Activated CD4-positive, alpha-beta T cell treated with anti-CD3 and anti-CD28 coated beads for 36 hours (primary cell): ENCODE measurements around the gene TXNRD1. TPM values are rescaled to one million over a fixed set of nuclear protein-coding genes. Genes with fewer than 3 reads are reported as not detected.

Experiments used
- ATAC-seq: fragments of 200-7000 bp; cut with Tn5 transposase; one replicate; pipeline ENCODE4 v1.10.0; 2021; ENCODE audit warnings: mild to moderate bottlenecking, moderate library complexity
- CTCF ChIA-PET: fragments of 350-600 bp; sonication (Branson Sonifier 250); formaldehyde crosslinking; loops from one replicate; lab custom pipeline; 2021; ENCODE audit warnings: antibody characterized with exemption; lab: Charles Lee
- POLR2A ChIA-PET: fragments of 350-600 bp; sonication (Branson Sonifier 250); formaldehyde crosslinking; loops from one replicate; lab custom pipeline; 2021; ENCODE audit warnings: antibody characterized with exemption, inconsistent platforms; lab: Charles Lee
- DNase-seq: peaks from one replicate; pipeline ENCODE4 v3.0.0-alpha.2; 2020
- H3K27ac Mint-ChIP-seq: one replicate; pipeline ENCODE4 v1.8.0; 2021; ENCODE audit warnings: mixed read lengths
- H3K27me3 Mint-ChIP-seq: one replicate; pipeline ENCODE4 v1.8.0; 2021; ENCODE audit warnings: mixed read lengths
- H3K36me3 Mint-ChIP-seq: one replicate; pipeline ENCODE4 v1.8.0; 2021; ENCODE audit warnings: low read depth, mixed read lengths
- H3K4me1 Mint-ChIP-seq: one replicate; pipeline ENCODE4 v1.8.0; 2021; ENCODE audit warnings: mixed read lengths
- H3K4me3 Mint-ChIP-seq: one replicate; pipeline ENCODE4 v1.8.0; 2021; ENCODE audit warnings: mild to moderate bottlenecking, moderate library complexity, mixed read lengths
- H3K9me3 Mint-ChIP-seq: one replicate; pipeline ENCODE4 v1.8.0; 2021; ENCODE audit warnings: low read depth, mixed read lengths
- intact Hi-C, 2 experiments: fragments of 100-400 bp; cut with DNase I in 1 of 2; cut with micrococcal nuclease in 1 of 2; formaldehyde crosslinking; loops; one replicate each; pipeline versions ENCODE4 v1.14.2 to v1.15.1; 2022 to 2024; cut with DNase I, micrococcal nuclease
- total RNA-seq, 2 experiments: library from RNA; stranded (reverse); gene quantifications; one replicate each; pipeline ENCODE4 v1.2.3, GENCODE V29; 2021

TXNRD1 gene
- total RNA-seq, 2 experiments from 2014 or later: 66.7 to 88.0 TPM

DNA sequence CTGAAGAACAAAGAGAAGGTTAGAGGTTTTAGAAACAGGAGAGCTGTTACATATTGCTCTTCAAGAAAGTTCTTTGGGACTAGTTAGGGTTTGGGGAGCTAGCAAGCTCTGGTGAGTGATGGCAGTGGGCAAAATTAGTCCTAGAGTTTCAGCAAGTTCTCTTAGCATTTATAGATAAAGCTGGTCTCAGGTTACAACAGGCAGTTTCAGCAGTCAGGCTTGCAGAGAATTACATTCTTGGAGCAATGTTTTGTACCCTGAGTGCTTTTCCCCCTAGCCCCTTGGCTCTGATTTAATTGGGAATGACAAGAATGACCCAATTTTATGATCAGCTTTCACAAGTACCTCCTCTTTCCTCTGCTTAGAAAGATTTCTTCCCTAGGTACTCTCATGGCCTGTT, 66.5 kb downstream of the TXNRD1 start:
- Mint-ChIP-seq H3K36me3 (peaks cover 2% of the 10 kb centered on the region), H3K27me3 (peaks cover 6% of the 10 kb centered on the region), H3K27ac (no peak overlapping the region), H3K4me3 (no peak overlapping the region), H3K4me1 (peaks cover 17% of the 10 kb centered on the region), H3K9me3 (no peaks in the 10 kb centered on the region)
- ATAC-seq (no peak), DNase-seq (no peak)
- intact Hi-C loops: loop anchor here in 1 of 2 experiments (10.0 kb wide), 2 partner anchors 217 to 357 kb away; partner anchors contain the start of gene HCFC2
- CTCF ChIA-PET: no interaction called here
- POLR2A ChIA-PET: no interaction called here

DNA sequence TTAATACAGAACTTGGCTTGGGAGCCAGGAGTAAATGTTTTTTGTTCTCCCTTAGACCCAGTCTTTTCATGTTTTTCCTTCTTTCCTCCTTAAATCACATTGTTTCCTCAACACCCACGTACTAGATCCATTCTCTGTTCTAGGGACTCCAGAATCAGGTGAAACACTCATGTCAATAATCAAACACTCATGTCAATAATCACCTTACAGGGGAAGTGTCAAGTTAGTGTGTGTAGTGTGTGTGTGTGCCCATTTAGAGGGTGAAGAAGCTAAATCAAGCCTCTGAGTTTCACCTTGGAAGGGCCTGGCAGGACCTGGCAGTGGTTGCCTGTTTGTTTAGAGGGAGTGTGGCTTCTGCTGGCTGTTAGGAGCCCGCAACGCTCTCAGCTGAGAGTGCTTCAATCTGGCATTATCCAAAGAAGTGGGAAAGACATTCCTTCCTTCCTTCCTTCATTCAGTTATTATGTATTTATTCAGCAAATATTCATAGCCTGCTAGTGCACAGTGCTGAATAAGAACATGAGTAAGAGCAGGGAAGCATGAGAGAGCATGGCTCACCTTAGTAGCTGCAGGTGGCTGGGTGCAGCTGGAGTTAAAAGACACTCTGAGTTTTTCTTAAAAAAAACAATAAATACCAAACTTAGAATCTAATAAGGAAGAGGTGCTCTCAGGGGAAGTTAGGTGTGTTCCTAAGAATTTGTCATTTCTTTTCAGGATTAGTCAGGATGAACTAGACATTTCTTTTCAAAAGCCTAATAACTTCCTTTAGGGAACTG, 70.3 kb downstream of the TXNRD1 start:
- Mint-ChIP-seq H3K9me3 (no peaks in the 10 kb centered on the region), H3K36me3 (peaks cover 22% of the 10 kb centered on the region), H3K27ac (peak overlapping the region; percentile 97), H3K27me3 (peaks cover 5% of the 10 kb centered on the region), H3K4me3 (peak overlapping the region; percentile 95), H3K4me1 (peaks cover 14% of the 10 kb centered on the region)
- peak; percentile 34 for DNase-seq
- peak; percentile 9 for ATAC-seq
- ChIA-PET POLR2A (interaction anchor here (0.6 to 3.3 kb wide), 6 partner anchors 16 to 947 kb away, joined by 3 to 12 read pairs (median 8); partner anchors contain the start of genes EID3 and NFYB), CTCF (interaction anchor here (0.7 to 5.3 kb wide), 7 partner anchors 13 to 1823 kb away, joined by 3 to 32 read pairs (median 5); partner anchors contain the start of genes EID3 and TXNRD1)
- intact Hi-C loops: loop anchor here (1.0 to 10.0 kb wide), 11 partner anchors 66 to 1046 kb away; partner anchors contain the start of genes HCFC2 (in 2 of the 2), C12orf75 (in 1 of the 2), NFYB (in 1 of the 2) and NT5DC3 (in 1 of the 2)

DNA sequence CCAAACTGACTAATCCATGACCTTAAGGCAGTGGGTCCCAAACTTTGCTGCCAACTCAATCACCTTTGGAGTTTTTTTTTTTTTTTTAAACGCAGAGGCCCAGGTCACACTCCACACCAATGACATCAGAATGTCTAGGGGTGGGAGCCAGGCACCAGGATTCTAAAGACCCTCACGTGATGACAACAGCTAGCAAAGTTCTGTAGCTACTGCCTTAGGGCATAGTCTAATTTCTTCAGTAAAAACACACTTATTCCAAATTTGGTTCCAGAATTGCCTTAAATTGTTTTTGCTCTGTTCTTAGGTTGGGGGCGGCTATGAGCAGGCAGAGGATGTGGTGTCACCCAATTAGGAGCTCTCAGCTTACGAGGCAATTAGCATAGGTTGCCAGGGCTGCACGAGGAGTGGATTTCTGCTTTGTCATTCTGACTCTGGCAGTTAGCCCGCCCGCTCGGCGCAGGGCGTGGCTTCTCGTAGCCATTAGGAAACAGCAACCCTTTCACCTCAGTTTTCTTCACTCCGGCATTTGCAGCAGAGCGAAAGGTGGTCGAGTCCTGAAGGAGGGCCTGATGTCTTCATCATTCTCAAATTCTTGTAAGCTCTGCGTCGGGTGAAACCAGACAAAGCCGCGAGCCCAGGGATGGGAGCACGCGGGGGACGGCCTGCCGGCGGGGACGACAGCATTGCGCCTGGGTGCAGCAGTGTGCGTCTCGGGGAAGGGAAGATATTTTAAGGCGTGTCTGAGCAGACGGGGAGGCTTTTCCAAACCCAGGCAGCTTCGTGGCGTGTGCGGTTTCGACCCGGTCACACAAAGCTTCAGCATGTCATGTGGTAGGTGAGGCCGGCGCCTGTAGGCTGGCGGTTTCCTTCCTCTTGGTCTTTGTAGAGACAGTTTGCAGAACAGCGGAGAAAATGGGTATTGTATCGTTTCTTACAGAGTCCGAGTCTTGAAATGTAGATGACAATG, 71.2 kb downstream of the TXNRD1 start:
- Mint-ChIP-seq H3K4me3 (peak overlapping the region; percentile 95), H3K27ac (peak overlapping the region; percentile 97), H3K36me3 (peaks cover 25% of the 10 kb centered on the region), H3K27me3 (no peaks in the 10 kb centered on the region), H3K9me3 (no peaks in the 10 kb centered on the region), H3K4me1 (peaks cover 12% of the 10 kb centered on the region)
- CTCF ChIA-PET: interaction anchor here (1.0 to 5.3 kb wide), 10 partner anchors 10 to 821 kb away, joined by 3 to 32 read pairs (median 6); partner anchors contain the start of genes EID3 and TXNRD1
- DNase-seq: peak; percentile 95
- POLR2A ChIA-PET: interaction anchor here (0.6 to 3.3 kb wide), 11 partner anchors 15 to 946 kb away, joined by 3 to 12 read pairs (median 5); partner anchors contain the start of genes EID3 and NFYB
- intact Hi-C loops: loop anchor here (1.0 to 10.0 kb wide), 11 partner anchors 66 to 1046 kb away; partner anchors contain the start of genes HCFC2 (in 2 of the 2), NFYB (in 2 of the 2), C12orf75 (in 1 of the 2) and NT5DC3 (in 1 of the 2)
- ATAC-seq: peak; percentile 84

DNA sequence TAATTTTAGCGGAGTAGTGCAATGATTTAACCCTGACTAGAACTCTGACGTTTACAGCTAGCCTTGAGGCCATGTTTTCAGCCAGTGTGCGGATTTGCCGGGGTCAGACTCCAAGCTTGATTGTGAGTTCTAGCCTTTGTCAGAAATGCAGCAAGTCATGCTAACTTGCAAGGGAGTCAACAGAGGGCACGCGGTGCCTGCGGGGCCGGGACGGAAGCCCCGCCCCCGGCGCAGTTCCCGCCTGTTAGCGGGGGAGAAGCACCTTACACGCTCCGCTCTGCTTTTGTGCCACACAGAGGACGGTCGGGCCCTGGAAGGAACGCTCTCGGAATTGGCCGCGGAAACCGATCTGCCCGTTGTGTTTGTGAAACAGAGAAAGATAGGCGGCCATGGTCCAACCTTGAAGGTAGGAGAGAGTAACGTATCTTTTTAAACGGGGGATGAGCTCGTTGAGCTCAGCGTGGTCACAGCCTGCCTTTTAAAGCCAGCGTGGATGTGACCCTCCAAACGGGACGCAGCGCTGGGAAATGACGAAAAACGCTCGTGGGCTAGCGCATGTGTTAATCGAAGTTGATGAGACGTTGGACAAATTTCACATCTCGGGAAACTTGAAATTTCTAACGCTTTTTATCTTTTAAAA, 73.2 kb downstream of the TXNRD1 start:
- no peaks in the 10 kb centered on the region for H3K9me3 Mint-ChIP-seq
- peaks cover 44% of the 10 kb centered on the region for H3K36me3 Mint-ChIP-seq
- ATAC-seq: peak; percentile 76
- intact Hi-C loops: loop anchor here (1.0 to 10.0 kb wide), 13 partner anchors 15 to 1044 kb away; partner anchors contain the start of genes EID3 (in 2 of the 2), HCFC2 (in 2 of the 2), TXNRD1 (in 2 of the 2) and WASHC4 (in 2 of the 2)
- ChIA-PET POLR2A (interaction anchor here (1.5 to 2.6 kb wide), 2 partner anchors 15 to 66 kb away, joined by 5 to 14 read pairs; partner anchors contain the start of gene EID3), CTCF (interaction anchor here (0.5 to 5.3 kb wide), 11 partner anchors 8 to 151 kb away, joined by 3 to 32 read pairs (median 5); partner anchors contain the start of genes EID3, NFYB and TXNRD1)
- H3K4me1 Mint-ChIP-seq: peaks cover 20% of the 10 kb centered on the region
- H3K4me3 Mint-ChIP-seq: peak overlapping the region; percentile 95
- peak; percentile 92 for DNase-seq
- H3K27ac Mint-ChIP-seq: peak overlapping the region; percentile 97
- H3K27me3 Mint-ChIP-seq: no peaks in the 10 kb centered on the region

DNA sequence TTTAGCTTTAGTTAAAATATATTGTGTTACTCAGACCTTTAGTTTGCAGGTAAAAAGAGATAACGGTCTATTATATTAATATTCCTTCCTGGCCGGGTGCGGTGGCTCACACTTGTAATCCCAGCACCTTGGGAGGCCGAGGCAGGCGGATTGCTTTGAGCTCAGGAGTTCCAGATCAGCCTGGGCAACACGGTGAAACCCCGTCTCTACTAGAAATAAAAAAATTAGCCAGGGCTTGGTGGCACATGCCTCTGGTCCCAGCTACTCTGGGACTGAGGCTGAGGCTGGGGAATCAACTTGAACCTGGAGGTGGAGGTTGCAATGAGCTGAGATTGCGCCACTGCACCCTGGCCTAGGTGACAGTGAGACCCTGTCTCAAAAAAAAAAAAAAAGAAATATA, 74.7 kb downstream of the TXNRD1 start:
- ATAC-seq: no peak
- no peak for DNase-seq
- H3K4me1 Mint-ChIP-seq: peaks cover 22% of the 10 kb centered on the region
- no peak overlapping the region for H3K4me3 Mint-ChIP-seq
- peaks cover 55% of the 10 kb centered on the region for H3K36me3 Mint-ChIP-seq
- POLR2A ChIA-PET: interaction anchor here (1.0 to 2.6 kb wide), 2 partner anchors 10 to 13 kb away, joined by 3 to 14 read pairs; partner anchors contain the start of gene EID3
- CTCF ChIA-PET: interaction anchor here (3.1 to 5.3 kb wide), 3 partner anchors 11 to 73 kb away, joined by 10 to 32 read pairs (median 11); partner anchors contain the start of genes EID3 and TXNRD1
- H3K27me3 Mint-ChIP-seq: no peaks in the 10 kb centered on the region
- no peak overlapping the region for H3K27ac Mint-ChIP-seq
- H3K9me3 Mint-ChIP-seq: no peaks in the 10 kb centered on the region
- intact Hi-C loops: no loop called here

DNA sequence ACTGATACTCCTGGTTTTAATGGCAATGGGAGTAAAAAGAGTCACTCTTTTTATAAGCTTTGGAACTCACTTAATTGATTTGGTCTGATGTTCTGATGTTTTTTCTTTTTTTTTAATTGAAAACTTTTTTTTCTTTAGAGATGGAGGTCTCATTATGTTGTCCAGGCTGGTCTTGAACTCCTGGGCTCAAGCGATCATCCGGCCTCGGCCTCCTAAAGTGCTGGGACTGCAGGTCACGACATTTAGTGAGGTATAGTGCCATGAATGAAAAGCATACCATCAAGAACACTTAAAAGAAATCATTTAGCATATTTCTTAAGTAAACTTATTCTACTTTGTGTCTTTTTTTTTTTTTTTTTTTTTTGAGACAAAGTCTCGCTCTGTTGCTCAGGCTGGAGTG, 75.3 kb downstream of the TXNRD1 start:
- ATAC-seq: no peak
- no peaks in the 10 kb centered on the region for H3K9me3 Mint-ChIP-seq
- no peak overlapping the region for H3K27ac Mint-ChIP-seq
- POLR2A ChIA-PET: interaction anchor here (1.0 kb wide), 1 partner anchor 9 kb away, joined by 3 read pairs; no protein-coding TSS in a partner anchor
- no peak for DNase-seq
- peaks cover 22% of the 10 kb centered on the region for H3K4me1 Mint-ChIP-seq
- CTCF ChIA-PET: interaction anchor here (3.1 to 5.3 kb wide), 3 partner anchors 10 to 74 kb away, joined by 10 to 32 read pairs (median 11); partner anchors contain the start of genes EID3 and TXNRD1
- no peaks in the 10 kb centered on the region for H3K27me3 Mint-ChIP-seq
- H3K4me3 Mint-ChIP-seq: no peak overlapping the region
- intact Hi-C loops: no loop called here
- H3K36me3 Mint-ChIP-seq: peaks cover 58% of the 10 kb centered on the region

DNA sequence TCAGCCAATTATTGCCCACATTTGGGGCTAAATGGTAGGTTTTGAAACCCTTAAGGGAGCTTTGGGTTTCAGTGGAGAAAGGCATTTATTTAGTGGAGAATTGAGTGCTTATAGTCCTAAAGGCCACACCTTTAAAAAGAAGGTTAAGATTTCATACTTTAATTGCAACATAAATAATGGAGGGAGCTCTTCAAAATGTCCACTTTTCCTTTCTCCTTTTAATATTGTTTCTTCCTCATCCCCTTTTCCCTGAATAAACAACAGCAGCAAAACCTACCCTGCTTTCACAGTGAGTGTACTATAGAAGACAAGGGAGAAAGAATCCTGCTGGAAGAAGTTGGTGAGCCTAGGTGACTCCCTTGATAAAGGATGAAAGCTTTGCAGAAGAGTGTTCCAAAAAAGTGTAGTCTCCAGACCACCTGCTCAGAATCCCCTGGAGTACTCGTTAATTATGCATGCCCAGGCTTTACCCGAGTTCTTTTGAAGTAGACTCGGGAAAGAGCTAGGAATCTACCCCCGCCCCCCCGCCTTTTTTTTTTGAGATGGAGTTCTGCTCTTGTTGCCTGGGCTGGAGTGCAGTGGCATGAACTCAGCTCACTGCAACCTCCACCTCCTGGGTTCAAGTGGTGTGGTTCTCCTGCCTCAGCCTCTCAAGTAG, 76.4 kb downstream of the TXNRD1 start:
- no peak for DNase-seq
- intact Hi-C loops: no loop called here
- ChIA-PET CTCF (interaction anchor here (0.6 to 3.1 kb wide), 6 partner anchors 9 to 125 kb away, joined by 3 to 11 read pairs (median 3); partner anchors contain the start of gene EID3), POLR2A (interaction anchor here (0.6 kb wide), 1 partner anchor 76 kb away, joined by 3 read pairs; the partner anchor contains the start of gene TXNRD1)
- Mint-ChIP-seq H3K27ac (no peak overlapping the region), H3K36me3 (peaks cover 63% of the 10 kb centered on the region), H3K4me3 (no peak overlapping the region), H3K9me3 (no peaks in the 10 kb centered on the region), H3K27me3 (no peaks in the 10 kb centered on the region), H3K4me1 (peaks cover 17% of the 10 kb centered on the region)
- no peak for ATAC-seq

DNA sequence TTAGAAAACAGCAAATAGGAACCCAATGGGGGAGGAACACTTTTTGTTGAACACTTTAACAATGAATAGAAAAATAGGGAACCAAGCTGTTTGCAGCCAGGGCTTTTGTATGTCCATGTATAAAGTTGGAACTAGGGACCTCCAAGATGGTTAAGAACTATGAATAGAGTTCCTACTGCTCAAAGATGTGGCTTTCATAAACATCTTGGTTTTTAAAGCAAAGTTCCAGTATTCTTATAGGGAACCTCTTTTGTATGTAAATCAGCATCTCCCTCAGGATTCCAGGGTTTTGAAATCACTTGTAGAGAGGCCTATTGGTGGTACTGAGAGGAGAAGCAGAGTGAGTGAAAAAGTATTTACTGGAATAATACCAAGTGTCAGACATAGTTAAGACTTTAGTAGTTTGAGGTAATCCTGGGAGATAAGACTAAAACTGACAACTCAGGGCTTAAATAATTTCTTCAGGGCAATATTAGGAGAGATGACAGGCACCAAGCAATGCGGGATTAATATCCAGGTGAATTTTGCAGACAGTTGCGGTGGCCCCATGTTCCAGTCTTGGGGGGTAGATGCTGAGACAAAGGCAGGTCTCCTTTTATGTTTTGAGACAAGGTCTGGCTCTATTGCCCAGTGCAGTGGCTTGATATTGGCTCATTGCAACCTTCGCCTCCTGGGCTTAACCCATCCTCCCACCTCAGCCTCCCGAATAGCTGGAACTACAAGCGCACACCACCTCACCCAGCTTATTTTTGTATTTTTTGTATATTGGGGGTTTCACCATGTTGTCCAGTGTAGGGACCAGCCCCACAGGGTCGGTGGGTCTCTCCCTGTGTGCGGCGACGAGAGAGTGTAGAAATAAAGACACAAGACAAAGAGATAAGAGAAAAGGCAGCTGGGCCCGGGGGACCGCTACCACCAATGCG, 77.6 kb downstream of the TXNRD1 start:
- DNase-seq (no peak), ATAC-seq (no peak)
- intact Hi-C loops: no loop called here
- Mint-ChIP-seq H3K36me3 (peaks cover 60% of the 10 kb centered on the region), H3K27ac (no peak overlapping the region), H3K9me3 (no peaks in the 10 kb centered on the region), H3K4me1 (peaks cover 21% of the 10 kb centered on the region), H3K4me3 (no peak overlapping the region), H3K27me3 (no peaks in the 10 kb centered on the region)
- CTCF ChIA-PET: interaction anchor here (3.1 kb wide), 2 partner anchors 8 to 10 kb away, joined by 10 to 11 read pairs; partner anchors contain the start of gene EID3
- POLR2A ChIA-PET: no interaction called here
